ENCODE results near the gene COX7A1.

Gene COX7A1

DNA sequence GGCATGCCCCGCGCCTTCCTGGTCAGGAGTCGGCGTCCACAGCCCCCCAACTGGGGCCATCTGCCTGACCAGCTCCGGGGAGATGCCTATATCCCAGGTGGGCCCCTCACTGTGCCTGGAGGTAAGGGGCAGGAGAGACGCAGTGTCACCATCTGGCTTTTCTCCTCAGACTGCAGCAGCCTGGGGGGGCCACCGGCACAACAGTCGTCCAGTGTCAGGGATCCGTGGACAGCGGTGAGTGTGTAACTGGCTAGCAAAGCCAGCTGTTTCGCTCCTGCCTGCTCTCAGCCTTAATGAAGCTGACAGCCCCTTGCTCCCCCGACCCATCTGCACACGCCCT is 41.1 kb downstream of the COX7A1 start:
- DNase-seq: no peak

GRCh38 chr19:36110487-36111199 is 41.6 kb downstream of the COX7A1 start, which contains the start of gene OVOL3:
TSS of gene OVOL3 (plus strand) at chr19:36111143. CDS start at chr19:36111203, 60 bp downstream.
- no peak for DNase-seq

GRCh38 chr19:36108684-36109083 is 43.6 kb downstream of the COX7A1 start:
- no peak for DNase-seq

- no peak for DNase-seq
Observed at GRCh38 chr19:36106991-36107390, 45.3 kb downstream of the COX7A1 start.

DNA sequence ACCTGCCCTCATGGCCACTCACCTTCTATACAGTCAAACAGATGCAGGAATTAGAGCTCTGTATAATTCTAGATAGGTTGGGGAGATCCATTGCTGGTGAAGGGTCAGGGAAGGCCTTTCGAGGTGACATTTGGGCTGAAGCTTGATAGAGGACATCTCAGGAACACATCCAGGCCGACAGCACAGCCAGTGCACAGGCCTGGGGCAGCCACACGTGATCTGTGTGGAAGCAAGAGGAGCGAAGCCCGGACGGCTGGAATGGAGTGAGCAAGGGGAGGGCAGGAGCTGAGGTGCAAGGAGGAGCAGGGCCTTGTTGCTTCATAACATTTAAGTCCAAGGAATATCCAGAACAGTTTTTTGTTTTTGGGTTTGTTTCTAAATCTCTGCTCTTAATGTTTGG is 45.8 kb downstream of the COX7A1 start:
- DNase-seq: no peak

DNA sequence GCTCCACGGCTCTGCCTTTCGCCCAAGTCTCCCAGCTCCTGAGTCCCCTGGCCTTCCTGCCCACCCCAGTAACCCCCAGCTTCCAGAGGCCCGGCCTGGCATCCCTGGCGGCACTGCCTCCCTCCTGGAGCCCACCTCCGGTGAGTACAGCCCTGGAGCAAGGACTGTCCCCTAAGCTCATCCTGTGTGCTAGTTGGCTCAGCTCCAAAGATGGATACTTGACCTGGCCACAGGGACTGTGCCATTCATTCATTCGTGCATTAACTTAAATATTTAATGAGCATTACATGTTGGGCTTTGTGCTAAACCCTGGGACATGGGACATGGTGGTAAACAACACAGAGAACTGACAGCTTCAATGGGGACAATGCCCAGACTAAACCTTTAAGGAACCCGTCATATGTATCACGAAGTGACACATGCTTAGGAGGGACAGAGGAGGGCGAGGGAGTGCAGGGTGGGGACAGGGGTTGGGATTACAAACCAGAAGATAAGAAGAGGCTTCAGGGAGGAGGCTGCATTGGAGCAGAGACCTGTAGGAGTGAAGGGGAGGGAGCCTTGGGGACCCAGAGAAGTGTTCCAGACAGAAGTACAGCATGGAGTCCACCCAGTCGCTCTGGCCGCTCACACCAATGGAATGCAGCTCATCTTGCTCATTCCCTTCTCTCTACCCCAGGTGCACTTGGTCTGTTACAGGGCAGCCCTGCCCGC is 48.2 kb downstream of the COX7A1 start:
- no peak for DNase-seq

- DNase-seq: no peak
Observed at GRCh38 chr19:36103040-36103626, 49.1 kb downstream of the COX7A1 start.

GRCh38 chr19:36101550-36102327 is 50.5 kb downstream of the COX7A1 start:
- no peak for DNase-seq

Data from activated CD4-positive, alpha-beta T cell treated with anti-CD3 and anti-CD28 coated beads, Interleukin-2, amount 50 U/mL, for 48 hours (primary cell).